ENCODE data around the gene YWHAH. TPM values are rescaled to one million over a fixed set of nuclear protein-coding genes. Genes with fewer than 3 reads are reported as not detected.

YWHAH gene
- total and polyA plus RNA-seq, 2 of the 8 experiments (the other 6 are each of a cell fraction or from before 2014, with no cell fraction given), result 146 to 247 TPM

DNA sequence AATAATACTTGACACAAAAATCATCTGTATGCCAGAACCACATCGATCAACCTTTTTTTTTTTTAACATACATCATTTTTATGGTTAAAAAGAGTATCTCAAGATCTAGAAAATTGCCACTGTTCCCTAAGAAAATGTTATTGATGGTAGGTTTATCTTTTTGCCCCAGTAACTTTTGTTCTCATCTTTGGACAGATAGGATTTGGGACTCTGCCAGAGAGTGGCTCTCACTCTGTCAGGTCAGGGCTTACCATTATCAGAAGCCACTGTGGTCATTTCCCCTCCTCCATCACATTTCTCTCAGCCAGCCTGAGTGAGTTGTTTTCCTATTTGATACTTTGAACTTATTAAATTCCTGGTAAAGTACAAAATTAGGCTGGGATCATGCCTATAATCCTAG lies 47.9 kb upstream of the YWHAH start (continued):
- TF ChIP-seq, protein P1, sequence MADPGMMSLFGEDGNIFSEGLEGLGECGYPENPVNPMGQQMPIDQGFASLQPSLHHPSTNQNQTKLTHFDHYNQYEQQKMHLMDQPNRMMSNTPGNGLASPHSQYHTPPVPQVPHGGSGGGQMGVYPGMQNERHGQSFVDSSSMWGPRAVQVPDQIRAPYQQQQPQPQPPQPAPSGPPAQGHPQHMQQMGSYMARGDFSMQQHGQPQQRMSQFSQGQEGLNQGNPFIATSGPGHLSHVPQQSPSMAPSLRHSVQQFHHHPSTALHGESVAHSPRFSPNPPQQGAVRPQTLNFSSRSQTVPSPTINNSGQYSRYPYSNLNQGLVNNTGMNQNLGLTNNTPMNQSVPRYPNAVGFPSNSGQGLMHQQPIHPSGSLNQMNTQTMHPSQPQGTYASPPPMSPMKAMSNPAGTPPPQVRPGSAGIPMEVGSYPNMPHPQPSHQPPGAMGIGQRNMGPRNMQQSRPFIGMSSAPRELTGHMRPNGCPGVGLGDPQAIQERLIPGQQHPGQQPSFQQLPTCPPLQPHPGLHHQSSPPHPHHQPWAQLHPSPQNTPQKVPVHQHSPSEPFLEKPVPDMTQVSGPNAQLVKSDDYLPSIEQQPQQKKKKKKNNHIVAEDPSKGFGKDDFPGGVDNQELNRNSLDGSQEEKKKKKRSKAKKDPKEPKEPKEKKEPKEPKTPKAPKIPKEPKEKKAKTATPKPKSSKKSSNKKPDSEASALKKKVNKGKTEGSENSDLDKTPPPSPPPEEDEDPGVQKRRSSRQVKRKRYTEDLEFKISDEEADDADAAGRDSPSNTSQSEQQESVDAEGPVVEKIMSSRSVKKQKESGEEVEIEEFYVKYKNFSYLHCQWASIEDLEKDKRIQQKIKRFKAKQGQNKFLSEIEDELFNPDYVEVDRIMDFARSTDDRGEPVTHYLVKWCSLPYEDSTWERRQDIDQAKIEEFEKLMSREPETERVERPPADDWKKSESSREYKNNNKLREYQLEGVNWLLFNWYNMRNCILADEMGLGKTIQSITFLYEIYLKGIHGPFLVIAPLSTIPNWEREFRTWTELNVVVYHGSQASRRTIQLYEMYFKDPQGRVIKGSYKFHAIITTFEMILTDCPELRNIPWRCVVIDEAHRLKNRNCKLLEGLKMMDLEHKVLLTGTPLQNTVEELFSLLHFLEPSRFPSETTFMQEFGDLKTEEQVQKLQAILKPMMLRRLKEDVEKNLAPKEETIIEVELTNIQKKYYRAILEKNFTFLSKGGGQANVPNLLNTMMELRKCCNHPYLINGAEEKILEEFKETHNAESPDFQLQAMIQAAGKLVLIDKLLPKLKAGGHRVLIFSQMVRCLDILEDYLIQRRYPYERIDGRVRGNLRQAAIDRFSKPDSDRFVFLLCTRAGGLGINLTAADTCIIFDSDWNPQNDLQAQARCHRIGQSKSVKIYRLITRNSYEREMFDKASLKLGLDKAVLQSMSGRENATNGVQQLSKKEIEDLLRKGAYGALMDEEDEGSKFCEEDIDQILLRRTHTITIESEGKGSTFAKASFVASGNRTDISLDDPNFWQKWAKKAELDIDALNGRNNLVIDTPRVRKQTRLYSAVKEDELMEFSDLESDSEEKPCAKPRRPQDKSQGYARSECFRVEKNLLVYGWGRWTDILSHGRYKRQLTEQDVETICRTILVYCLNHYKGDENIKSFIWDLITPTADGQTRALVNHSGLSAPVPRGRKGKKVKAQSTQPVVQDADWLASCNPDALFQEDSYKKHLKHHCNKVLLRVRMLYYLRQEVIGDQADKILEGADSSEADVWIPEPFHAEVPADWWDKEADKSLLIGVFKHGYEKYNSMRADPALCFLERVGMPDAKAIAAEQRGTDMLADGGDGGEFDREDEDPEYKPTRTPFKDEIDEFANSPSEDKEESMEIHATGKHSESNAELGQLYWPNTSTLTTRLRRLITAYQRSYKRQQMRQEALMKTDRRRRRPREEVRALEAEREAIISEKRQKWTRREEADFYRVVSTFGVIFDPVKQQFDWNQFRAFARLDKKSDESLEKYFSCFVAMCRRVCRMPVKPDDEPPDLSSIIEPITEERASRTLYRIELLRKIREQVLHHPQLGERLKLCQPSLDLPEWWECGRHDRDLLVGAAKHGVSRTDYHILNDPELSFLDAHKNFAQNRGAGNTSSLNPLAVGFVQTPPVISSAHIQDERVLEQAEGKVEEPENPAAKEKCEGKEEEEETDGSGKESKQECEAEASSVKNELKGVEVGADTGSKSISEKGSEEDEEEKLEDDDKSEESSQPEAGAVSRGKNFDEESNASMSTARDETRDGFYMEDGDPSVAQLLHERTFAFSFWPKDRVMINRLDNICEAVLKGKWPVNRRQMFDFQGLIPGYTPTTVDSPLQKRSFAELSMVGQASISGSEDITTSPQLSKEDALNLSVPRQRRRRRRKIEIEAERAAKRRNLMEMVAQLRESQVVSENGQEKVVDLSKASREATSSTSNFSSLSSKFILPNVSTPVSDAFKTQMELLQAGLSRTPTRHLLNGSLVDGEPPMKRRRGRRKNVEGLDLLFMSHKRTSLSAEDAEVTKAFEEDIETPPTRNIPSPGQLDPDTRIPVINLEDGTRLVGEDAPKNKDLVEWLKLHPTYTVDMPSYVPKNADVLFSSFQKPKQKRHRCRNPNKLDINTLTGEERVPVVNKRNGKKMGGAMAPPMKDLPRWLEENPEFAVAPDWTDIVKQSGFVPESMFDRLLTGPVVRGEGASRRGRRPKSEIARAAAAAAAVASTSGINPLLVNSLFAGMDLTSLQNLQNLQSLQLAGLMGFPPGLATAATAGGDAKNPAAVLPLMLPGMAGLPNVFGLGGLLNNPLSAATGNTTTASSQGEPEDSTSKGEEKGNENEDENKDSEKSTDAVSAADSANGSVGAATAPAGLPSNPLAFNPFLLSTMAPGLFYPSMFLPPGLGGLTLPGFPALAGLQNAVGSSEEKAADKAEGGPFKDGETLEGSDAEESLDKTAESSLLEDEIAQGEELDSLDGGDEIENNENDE (IDR thresholded peaks at IDR 0.05; ENCODE audit: insufficient replicate concordance, low read length), result no peak
- TF ChIP-seq GTF2F1 (IDR thresholded peaks at IDR 0.05; ENCODE audit: borderline replicate concordance, low read depth, low read length), result no peak

Measured in H1 (cell line).